HT-29 (cell line): ENCODE results near the gene MCFD2. TPM values are rescaled to one million over a fixed set of nuclear protein-coding genes. Genes with fewer than 3 reads are reported as not detected.

Source experiments
- small RNA-seq: library from RNA; depleted of rRNA; stranded (forward); fragments of <200 nt; gene quantifications from one replicate; pipeline ENCODE3, GENCODE V24; 2014
- total RNA-seq: library from RNA; depleted of rRNA; stranded (reverse); fragments of >200 nt; shearing (Covaris generic); gene quantifications from 2 replicates; pipeline ENCODE4 v1.2.3, GENCODE V29; 2014; rRNA removed

MCFD2 gene
- total RNA-seq, 1 experiment from 2014 or later: 92.6 TPM

Small RNA genes lying within 50 kb of the gene (small RNA-seq; reads per million reads assigned to genes)
- gene AC093732.2: not detected

Other genes with a start within 250 kb of the MCFD2 start
- gene SOCS5, start 216.5 kb downstream of the MCFD2 start, total RNA-seq: 7.4 and 8.5 TPM in 2 replicates
- 21.2 and 23.5 TPM in 2 replicates for gene TTC7A, start 25.4 kb upstream of the MCFD2 start, total RNA-seq
- 6.9 and 7.1 TPM in 2 replicates for gene STPG4, start 239.5 kb upstream of the MCFD2 start, total RNA-seq